Measurements from ENCODE around the gene ARID1B.

DNA sequence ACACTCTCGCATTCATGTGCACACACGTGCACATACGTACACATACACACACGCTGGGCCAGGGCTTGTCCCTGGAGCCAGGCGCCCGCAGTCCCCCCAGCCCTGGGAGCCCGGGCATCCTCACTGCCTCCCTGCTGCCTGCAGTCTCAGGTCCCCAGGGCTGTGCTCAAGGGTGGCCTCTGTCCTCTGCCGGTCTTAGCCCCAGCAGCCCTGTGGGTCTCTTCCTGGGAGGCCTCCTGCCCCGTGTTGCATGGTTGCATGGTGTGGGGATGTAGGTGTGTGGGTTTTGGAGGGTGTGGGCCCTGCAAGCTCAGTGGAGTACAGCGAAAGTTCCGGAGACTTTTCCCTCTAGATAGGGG is 444.6 kb downstream of the ARID1B start:
- TF ChIP-seq POLR2A (IDR thresholded peaks at IDR 0.05), result no peak
- TF ChIP-seq, protein P1, sequence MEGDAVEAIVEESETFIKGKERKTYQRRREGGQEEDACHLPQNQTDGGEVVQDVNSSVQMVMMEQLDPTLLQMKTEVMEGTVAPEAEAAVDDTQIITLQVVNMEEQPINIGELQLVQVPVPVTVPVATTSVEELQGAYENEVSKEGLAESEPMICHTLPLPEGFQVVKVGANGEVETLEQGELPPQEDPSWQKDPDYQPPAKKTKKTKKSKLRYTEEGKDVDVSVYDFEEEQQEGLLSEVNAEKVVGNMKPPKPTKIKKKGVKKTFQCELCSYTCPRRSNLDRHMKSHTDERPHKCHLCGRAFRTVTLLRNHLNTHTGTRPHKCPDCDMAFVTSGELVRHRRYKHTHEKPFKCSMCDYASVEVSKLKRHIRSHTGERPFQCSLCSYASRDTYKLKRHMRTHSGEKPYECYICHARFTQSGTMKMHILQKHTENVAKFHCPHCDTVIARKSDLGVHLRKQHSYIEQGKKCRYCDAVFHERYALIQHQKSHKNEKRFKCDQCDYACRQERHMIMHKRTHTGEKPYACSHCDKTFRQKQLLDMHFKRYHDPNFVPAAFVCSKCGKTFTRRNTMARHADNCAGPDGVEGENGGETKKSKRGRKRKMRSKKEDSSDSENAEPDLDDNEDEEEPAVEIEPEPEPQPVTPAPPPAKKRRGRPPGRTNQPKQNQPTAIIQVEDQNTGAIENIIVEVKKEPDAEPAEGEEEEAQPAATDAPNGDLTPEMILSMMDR (IDR thresholded peaks at IDR 0.05), result no peak
